NCI-H1694 (cell line): ENCODE data around the gene RNF157.
"Not testable (repeated sequence)": the region's sequence is repeated elsewhere in the genome, so short reads cannot be mapped to it uniquely, and the experiment has no call there.

ENCODE experiments used
- DNase-seq: peaks from one replicate; lab custom pipeline; 2025; lab: John Stamatoyannopoulos, UW

Gene RNF157

GRCh38 chr17:76252967-76253766 is 12.9 kb upstream of the RNF157 start:
- DNase-seq, result not testable (repeated sequence)

- no peak for DNase-seq
Measured at GRCh38 chr17:76252040-76252954, 12.0 kb upstream of the RNF157 start.

- no peak for DNase-seq
Measured at GRCh38 chr17:76251478-76252039, 11.3 kb upstream of the RNF157 start.

GRCh38 chr17:76250141-76250540 is 9.8 kb upstream of the RNF157 start:
- DNase-seq, result no peak

- DNase-seq, result no peak
Measured at GRCh38 chr17:76248013-76248782, 7.9 kb upstream of the RNF157 start.

- no peak for DNase-seq
Measured at GRCh38 chr17:76247304-76247703, 7.0 kb upstream of the RNF157 start.

GRCh38 chr17:76246080-76247066 is 6.1 kb upstream of the RNF157 start:
- DNase-seq, result no peak

GRCh38 chr17:76244721-76245120 is 4.4 kb upstream of the RNF157 start:
- not testable (repeated sequence) for DNase-seq

- no peak for DNase-seq
Measured at GRCh38 chr17:76243826-76244679, 3.8 kb upstream of the RNF157 start.

GRCh38 chr17:76241691-76242255 is 1.5 kb upstream of the RNF157 start:
- no peak for DNase-seq

GRCh38 chr17:76241204-76241538 is 878 bp upstream of the RNF157 start:
- DNase-seq, result no peak

- no peak for DNase-seq
Measured at GRCh38 chr17:76239538-76240274, 587 bp downstream of the RNF157 start.

- no peak for DNase-seq
Measured at GRCh38 chr17:76238847-76239537, 1.3 kb downstream of the RNF157 start.

GRCh38 chr17:76237859-76238313 is 2.4 kb downstream of the RNF157 start:
- no peak for DNase-seq

- DNase-seq, result no peak
Measured at GRCh38 chr17:76236603-76237002, 3.7 kb downstream of the RNF157 start.

GRCh38 chr17:76235883-76236282 is 4.4 kb downstream of the RNF157 start:
- no peak for DNase-seq

- DNase-seq, result no peak
Measured at GRCh38 chr17:76234354-76234679, 6.0 kb downstream of the RNF157 start.
